Measurements from ENCODE around the gene ARF1.

ARF1 gene

DNA sequence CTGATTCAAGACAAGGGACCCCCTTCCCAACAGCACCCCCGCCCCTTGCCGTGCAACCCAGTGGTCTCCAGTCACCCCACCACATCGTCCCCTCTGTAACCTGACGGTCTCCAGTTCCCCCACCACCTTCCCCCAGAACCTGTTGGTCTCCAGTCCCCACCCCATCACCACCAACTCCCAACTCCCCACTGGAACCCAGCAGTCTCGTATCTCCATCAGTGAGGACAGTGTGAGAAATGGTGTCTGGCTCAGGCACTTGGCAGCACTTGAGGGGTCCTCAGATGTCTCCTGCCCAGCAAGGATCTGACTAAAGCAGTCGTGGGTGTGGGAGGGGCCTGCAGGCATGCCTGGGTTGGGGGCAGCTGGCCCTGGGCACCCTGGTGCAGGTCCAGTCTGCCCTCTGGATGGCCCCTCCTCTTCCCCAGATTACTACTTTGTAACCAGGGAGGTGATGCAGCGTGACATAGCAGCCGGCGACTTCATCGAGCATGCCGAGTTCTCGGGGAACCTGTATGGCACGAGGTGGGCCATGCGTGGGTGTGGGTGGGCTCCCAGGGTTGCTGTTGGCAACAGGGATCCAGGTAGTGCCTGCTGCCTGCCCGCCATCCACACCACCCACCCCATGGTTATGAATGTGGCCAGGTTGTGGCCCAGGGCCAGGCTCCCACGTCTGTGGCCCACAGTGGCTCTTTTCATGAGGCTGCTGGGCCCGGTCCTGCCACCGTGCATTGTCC is 64.1 kb downstream of the ARF1 start:
- Histone ChIP-seq H3K27me3 (ENCODE audit: low read depth) (no peaks in the 10 kb centered on the region), H3K4me1 (peaks cover 4% of the 10 kb centered on the region), H3K9me3 (no peaks in the 10 kb centered on the region), H3K4me3 (no peak overlapping the region), H3K36me3 (replicated peaks) (peaks cover 23% of the 10 kb centered on the region)
- no peak for DNase-seq (ENCODE audit: low spot score in 2 of 2)
- in situ Hi-C loops (cut with MboI; ENCODE audit: low sequenced_read_pairs), result no loop called here

- no peaks in the 10 kb centered on the region for H3K9me3 ChIP-seq
- peaks cover 19% of the 10 kb centered on the region for H3K36me3 ChIP-seq (replicated peaks)
- no peaks in the 10 kb centered on the region; the same call in 1 of the 2 replicates for H3K4me1 ChIP-seq
- H3K4me3 ChIP-seq, result no peak overlapping the region
- in situ Hi-C loops (cut with MboI; ENCODE audit: low sequenced_read_pairs), result no loop called here
- DNase-seq (ENCODE audit: low spot score in 2 of 2), result no peak
- no peaks in the 10 kb centered on the region for H3K27me3 ChIP-seq (ENCODE audit: low read depth)
Observed at GRCh38 chr1:228147151-228147693, 64.7 kb downstream of the ARF1 start.

DNA sequence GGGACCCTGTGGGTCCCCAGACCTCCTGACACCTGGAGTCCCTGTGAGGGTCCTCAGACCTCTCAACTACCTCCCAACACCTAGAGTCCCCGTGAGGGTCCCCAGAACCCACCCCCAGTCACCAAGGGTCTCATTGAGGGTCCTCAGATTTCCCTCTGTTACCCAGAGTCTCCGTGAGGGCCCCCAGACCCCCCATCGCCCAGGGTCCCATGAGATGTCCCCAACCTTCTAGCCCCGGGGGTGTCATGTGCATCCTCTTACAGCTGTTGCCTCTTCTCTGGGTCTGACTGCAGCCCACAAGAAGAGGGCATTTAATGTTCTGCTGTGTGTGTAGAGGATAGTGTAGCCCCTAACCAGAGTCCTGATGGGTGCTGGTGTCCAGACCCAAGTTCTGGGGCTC is 65.3 kb downstream of the ARF1 start:
- Histone ChIP-seq H3K27me3 (ENCODE audit: low read depth) (no peaks in the 10 kb centered on the region), H3K9me3 (no peaks in the 10 kb centered on the region), H3K4me3 (no peak overlapping the region), H3K36me3 (replicated peaks) (peaks cover 16% of the 10 kb centered on the region), H3K4me1 (no peaks in the 10 kb centered on the region; the same call in 1 of the 2 replicates)
- in situ Hi-C loops (cut with MboI; ENCODE audit: low sequenced_read_pairs), result no loop called here
- DNase-seq (ENCODE audit: low spot score in 2 of 2), result no peak

DNA sequence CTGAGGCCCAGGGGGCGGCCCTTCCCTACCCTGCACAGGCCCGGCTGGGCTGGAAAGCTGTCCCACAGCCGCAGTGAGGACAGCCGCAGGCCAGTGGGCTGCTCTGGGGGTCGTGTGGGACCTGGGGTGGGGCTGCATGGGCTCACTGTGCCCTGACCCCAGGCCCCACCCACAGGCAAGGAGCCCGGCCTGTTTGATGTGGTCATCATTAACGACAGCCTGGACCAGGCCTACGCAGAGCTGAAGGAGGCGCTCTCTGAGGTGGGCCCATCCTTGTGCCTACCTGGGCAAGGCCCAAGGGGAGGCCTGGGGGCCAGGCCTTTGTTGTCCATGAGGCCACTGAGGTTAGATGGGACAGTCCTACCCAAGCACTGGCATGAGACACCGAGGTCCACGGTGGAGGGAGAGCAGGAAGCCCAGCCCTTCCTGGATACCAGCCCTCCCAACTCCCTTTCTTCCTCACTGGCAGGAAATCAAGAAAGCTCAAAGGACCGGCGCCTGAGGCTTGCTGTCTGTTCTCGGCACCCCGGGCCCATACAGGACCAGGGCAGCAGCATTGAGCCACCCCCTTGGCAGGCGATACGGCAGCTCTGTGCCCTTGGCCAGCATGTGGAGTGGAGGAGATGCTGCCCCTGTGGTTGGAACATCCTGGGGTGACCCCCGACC is 65.8 kb downstream of the ARF1 start:
- peaks cover 16% of the 10 kb centered on the region for H3K36me3 ChIP-seq (replicated peaks)
- H3K4me3 ChIP-seq, result no peak overlapping the region
- in situ Hi-C loops (cut with MboI; ENCODE audit: low sequenced_read_pairs), result no loop called here
- no peaks in the 10 kb centered on the region for H3K9me3 ChIP-seq
- H3K27me3 ChIP-seq (ENCODE audit: low read depth), result no peaks in the 10 kb centered on the region
- no peaks in the 10 kb centered on the region; the same call in 1 of the 2 replicates for H3K4me1 ChIP-seq
- no peak for DNase-seq (ENCODE audit: low spot score in 2 of 2)
